Mesenteric fat pad (tissue), 1 donor: Measurements from ENCODE around the gene SMOC2. TPM values are rescaled to one million over a fixed set of nuclear protein-coding genes. Genes with fewer than 3 reads are reported as not detected.
"Not testable (repeated sequence)": the region's sequence is repeated elsewhere in the genome, so short reads cannot be mapped to it uniquely, and the experiment has no call there.

ENCODE experiments used
- DNase-seq: peaks from one replicate; pipeline ENCODE4 v3.0.0-alpha.2; 2020; ENCODE audit warnings: low spot score
- total RNA-seq: library from RNA; stranded (reverse); fragmentation: NEBNext Ultra II Directional; extraction: Animal tissue kit (Norgen Biotek cat#: 25700); gene quantifications from one replicate; pipeline ENCODE4 v1.2.1, GENCODE V29; 2021
- donor health status: DM: yes; HTN: yes; CAD: no.

SMOC2 gene
- total RNA-seq, 1 donor from 2014 or later: 46.3 TPM

DNA sequence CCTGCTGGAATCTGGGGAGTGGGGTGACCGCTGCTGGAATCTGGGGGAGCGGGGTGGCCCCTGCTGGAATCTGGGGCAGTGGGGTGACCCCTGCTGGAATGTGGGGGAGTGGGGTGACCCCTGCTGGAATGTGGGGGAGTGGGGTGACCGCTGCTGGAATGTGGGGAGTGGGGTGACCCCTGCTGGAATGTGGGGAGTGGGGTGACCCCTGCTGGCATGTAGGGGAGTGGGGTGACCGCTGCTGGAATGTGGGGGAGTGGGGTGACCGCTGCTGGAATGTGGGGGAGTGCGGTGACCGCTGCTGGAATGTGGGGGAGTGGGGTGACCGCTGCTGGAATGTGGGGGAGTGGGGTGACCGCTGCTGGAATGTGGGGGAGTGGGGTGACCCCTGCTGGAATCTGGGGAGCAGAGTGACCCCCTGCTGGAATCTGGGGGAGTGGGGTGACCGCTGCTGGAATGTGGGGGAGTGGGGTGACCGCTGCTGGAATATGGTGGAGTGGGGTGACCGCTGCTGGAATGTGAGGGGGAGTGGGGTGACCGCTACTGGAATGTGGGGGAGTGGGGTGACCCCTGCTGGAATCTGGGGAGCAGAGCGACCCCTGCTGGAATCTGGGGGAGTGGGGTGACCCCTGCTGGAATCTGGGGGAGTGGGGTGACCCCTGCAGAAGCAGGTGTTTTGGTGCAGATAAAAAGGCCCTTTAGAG, 97.4 kb downstream of the SMOC2 start:
- DNase-seq: not testable (repeated sequence)

DNA sequence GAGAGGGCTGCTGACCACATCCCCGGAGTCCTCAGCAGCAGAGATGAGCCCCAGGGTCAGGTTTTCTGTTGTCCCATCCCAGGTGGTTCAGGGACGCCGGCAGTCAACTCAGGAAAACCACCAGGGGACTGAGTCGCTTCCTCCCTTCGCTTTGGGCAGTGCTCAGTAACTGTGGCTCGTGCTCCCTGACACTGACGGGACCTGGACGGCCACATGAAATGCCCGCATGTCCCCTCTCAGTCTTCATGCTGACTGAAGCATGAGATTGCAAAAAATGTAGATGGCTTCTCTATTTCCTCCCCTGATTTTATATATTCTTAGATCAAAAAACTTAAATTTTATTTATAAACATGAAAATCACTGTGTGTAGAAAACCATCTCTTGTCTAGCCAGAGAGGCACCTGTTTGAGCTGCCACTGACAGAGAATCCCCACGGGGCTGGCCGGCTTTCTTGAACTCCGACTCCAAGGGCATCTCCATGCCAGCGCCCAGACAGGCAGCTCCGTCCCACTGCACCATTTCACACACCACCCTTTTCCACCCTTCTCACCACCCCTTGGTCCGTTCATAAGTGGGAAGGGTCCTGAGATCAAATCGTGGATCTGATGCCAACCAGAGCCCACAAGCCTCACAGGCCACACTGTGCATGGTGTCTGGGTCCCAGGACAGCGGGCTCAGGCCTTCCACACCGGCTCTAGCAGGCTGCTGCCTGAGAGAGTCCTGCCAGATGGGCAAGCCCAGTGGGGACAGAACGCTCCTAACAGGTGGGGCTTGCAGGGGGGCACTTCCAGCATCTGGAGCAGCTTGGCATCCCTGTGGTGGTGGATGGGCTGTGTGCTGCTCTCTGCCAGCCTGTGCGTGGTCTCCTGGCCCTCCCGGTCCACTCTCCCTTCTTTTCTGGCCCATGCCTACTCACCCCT, 98.2 kb downstream of the SMOC2 start:
- no peak for DNase-seq

DNA sequence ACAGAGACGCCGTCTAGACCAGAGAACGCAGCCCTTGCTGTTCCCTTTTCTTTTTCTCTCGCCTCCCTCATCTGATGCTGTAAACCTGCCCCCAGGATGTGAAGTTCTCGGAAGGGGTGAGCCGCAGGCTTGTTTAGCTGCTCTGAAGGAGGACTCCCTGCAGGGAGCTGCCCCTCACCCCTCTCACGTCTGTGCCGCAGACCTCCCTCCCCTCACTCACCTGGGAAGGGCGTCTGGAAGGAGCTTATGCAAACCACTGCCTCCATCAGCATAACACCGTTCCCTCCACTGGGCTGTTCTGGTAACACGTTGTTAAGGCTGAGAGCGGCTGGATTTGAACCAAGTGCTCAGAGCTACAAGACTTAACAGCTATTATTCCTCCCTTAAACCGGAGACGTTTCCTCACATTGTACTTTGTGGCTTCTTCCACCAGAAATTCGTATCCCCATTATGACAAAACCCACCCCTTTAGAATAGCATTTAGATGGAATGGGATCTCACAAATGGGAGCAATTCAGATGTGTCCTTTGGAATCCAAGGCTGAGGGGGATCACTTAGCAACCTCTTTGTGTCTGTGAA, 99.8 kb downstream of the SMOC2 start:
- no peak for DNase-seq

DNA sequence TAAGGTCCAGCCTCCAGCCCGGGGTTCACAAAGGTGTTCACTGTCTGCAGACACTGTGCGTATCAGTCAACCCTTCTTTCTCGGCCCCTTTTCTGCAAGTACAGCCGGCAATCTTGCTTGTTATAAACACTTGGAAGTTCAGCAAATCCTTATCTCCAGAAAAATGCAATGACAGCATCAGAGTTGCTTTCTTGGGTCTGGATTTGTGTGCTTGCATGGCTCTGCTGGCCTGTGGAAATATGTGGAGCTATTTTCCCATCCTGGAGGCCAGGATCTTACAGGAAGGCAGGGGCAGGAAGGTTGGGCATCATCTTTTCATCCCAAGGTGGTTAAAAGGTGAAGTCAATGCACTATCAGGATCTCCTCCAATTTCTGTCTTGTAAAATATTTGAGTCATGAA, 100.3 kb downstream of the SMOC2 start:
- no peak for DNase-seq

DNA sequence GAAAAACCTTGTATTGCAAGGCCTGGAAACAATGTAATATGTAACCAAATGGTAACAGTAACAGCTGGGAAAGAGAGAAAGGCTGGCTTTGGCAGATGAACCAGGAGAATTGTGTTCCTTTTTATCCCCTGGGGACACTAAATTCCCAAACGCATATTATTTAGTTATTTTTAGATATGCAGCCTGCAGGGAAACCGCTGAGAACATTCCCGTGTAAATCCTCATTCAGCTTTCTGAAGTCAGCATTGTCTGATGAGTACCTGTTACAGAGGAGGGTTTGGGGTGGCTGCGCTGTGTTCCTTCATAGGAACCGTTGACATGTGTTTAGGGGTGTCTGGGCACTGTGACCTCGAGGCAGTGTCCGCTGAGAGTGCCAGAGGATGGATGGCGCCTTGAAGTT, 101.3 kb downstream of the SMOC2 start:
- no peak for DNase-seq

DNA sequence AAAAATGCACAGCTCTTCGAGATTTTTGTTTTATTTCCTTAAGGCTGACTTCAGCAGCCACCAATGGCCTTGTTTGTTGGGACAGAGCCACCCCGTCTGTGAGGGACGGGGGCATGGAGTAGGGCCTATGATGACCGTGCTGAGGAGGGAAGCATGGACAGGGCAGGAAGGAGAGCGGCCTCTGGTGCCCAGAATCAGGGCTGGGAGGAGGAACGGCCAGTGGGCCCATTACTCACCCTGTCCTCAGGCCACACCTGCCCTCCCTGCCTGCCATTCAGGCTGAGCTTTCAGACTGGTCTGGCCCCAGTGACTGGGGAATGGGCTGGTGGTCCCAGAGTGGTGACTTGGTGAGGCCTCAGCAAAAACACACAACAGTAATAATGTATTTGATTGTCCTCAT, 104.4 kb downstream of the SMOC2 start:
- DNase-seq: no peak

DNA sequence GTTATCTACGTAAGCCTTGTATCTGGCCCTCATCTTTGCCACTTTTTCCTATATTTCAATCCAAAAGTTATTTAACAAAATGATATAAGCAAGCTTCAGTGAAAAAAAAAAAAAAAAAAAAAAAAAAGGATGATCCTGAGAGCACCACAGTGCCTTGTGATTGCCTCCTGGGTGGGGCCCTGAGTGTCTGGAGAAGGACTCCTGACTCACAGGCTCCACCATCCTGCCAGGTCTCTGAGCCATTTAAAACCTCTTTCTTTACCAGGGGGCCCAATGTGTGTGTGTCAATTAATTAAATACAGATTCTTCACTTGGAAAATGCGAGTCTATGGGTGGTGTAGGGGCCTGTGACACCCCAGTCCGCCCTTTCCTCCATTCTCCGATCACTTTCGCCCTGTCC, 105.2 kb downstream of the SMOC2 start:
- no peak for DNase-seq

DNA sequence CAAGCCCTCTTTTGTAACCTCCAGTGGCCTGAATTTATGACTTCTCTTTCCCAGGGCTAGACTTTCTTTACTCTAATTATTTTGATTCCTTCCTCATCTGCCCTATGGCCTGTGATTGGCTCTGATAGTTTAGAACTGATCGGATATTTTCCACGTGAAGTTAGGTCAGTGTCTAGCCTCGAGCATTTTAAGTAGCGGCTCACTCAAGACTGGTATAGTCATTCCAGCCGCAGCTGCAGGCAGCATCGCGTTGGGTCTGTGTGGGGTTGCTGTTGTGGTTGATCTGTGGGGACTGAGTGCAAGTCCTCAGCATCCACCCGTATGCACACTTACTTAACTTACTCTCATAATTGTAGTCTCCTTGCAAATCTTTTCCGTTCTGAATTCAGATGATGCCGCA, 105.7 kb downstream of the SMOC2 start:
- no peak for DNase-seq

DNA sequence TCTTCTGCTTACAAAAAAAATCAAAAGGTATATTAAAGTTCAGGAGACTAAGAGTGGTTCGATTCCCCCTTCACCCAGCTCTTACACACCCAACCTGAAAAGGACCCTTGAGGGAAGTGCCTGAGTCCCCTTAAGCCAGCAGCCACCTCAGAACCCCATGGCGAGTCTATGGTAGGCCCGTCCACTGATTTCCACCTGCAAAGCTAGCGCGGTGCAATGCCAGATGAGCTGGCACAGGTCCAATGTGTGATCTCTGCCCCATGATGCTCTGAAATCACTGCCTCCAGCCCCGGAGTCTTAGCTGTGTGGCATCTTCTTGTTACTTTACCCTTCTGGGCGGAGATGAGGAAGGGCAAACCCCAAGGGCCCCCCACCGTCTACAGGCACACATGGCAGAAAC, 109.3 kb downstream of the SMOC2 start:
- no peak for DNase-seq

DNA sequence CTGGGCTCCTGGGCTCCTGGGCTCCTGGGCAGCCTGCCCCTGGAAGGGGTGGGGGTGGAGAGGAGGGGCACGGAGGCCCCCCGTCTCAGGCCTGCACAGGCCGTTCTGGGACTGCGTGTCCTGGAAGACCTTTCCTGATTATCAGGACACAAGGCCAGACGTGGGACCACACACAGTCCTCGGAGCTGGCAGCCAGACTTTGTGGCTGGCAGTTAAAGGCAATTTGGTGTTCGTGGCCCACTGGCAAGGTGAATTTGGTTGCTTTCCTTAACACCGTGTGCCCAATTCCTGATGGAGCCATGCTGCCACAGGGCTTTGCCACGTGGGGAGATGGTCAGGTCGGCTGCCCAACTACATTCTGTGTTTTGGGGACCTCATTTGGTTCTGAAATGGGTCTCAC, 113.5 kb downstream of the SMOC2 start:
- DNase-seq: no peak

DNA sequence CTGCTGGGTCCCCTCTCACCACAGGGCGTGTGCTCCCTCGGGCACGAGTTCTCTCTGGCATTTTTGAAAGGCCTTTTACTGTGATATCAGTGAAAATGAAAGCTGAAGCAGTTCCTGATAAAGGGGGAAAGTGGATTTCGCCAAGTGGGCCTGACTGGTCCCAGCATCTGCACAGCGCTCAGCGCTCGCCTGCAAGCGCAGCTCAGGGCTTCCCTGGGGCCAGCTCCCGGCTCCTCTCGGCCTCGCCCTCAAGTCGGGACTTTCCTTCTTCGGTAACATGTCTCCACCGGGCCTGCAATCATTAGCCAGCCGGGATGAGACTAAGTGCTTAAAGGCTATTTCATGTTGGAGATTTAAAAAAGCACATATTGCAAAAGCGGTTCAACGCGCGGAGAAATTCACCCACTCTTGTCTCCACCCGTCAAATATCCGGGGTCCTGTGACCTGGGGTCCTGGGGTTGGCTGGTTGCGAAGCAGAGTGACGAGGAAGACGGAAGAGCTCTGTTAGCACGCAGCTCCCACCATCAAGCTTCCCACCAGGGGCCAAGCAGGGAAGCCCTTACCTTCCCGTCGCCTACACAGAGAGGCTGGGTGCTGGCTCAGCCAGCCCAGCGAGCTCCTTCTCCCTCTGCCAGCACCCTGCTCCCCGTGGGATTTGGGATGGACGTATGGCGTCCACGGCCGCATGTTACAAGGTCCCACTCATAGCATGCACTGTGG, 114.1 kb downstream of the SMOC2 start:
- DNase-seq: no peak

DNA sequence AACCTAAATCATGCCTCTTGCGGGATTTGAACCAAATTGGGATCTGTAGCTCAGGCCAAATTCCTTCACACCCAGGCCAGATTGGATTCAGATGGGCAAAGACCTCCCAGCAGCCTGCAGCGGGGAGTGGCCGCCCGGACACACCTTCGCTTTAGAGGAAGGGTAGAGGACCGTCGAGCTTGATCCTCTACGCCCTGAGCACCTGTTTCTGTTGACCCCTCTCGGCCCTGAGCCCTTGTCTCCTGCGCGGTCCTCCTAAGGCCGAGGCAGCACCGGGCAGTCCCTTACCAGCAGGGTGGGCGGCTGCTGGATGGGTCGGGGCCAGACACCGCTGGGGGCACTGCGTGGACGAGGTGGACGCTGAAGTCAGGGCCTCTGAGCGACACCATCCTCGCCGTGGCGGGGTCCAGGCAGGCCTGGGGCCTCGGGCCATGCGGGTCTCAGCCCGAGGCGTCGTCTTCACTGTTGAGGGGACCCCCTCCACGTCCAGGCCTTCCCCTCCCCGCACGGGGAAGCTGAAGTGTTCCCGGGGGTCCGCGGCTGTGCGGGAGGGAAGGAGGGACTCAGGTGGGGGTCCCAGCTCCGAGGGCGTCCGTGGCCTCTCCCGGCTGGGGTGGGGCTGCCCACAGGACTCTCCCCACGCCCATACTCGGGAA, 114.8 kb downstream of the SMOC2 start:
- no peak for DNase-seq

DNA sequence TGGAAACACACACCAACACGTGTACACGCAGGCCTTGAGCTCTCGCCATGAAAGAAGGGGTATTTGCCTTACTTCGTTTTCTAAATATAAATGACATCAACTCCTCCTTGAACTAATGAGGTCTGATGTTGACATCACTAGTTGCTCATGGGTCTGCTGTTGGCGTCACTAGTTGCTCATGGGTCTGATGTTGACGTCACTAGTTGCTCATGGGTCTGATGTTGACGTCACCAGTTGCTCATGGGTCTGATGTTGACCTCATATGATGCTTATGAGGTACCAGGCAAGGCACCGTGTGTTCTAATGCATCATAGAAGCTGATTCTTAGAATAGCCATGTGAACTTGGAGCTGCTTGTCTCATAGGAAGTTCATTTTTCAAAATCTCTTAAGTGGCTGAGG, 116.5 kb downstream of the SMOC2 start:
- DNase-seq: no peak

DNA sequence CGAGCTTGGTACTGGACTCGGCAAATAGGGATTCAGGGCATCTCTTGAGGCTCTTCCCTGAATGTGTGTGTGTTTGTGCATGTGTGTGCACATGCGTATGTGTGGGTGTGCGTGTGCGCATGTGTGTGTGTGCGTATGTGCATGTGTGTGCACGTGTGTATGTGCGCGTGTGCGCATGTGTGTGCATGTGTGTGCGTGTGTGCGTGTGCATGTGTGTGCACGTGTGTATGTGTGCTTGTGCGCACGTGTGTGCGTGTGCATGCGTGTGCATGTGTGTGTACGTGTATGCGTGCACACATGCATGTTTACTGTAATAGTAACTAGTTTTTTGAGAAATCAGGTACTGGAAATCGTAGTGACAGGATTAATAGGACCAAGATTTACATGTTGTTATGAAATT, 117.7 kb downstream of the SMOC2 start:
- DNase-seq: no peak

DNA sequence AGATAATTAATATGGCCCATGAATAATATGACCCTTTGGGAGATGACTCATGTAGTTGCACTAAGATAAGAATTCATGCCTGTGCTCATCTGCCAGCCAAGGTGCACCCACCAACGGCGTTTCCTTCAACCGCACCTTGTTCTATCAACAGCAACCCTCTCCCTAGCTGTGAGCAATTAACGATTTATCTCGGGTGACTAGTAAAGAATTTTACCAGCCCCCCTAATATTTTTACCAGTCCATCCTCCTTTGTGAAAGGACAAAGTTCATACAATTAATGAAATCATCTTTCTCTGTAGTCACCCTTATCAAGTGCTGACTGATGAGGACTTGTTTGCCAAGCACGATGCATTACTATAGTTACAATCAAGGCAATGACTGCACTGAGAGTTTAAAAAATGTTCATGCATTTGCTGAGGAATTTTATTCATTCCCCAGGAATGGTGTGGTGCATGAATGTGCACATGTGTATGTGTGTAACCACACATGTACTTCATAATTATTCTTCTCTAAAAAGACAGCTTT, 118.7 kb downstream of the SMOC2 start:
- DNase-seq: no peak

DNA sequence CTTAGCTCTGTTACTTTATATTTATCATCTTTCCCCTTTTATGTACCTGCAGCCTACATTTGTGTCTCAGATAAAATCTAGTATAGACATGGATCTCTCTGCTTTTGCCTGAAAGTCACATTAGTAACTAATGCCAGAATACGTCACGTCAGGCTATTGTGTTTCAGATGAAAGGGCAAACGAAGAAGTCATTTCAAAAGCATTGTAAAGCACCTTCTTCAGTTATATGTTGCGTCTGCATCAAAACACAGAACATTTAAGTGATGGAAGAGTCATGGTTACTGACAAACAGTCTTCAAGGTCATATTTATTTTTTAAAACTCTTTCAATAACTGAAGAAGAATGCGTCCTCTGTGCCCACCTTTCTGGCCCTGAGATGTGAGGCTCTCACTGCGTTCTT, 119.1 kb downstream of the SMOC2 start:
- DNase-seq: no peak

DNA sequence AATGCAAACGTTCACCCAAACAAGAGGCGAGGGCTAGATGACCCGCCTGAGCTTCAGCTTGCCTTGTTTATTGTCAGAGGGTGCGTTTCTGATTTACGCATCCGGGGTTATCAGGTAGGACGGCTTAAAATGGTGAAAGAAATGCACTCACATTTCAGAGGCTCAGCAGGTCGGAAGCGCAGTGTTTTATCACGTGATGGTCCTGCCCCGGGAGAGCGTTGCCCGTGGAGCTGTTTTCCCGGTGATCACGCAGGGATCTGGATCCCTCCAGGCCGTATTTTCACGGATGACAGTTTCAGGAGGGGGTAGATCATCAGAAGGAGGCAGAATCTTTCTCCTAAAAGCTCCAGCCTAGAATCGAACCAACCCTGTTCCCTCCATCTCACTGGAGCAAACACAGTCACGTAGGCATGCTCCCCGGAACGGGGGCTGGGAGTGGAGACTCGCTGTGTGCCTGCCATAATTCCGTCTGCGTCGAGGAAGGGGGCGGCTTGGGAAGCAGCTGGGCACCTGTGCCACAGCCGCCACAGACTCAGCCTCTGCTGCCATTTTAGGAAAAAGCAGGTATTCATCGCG, 121.7 kb downstream of the SMOC2 start:
- DNase-seq: no peak

DNA sequence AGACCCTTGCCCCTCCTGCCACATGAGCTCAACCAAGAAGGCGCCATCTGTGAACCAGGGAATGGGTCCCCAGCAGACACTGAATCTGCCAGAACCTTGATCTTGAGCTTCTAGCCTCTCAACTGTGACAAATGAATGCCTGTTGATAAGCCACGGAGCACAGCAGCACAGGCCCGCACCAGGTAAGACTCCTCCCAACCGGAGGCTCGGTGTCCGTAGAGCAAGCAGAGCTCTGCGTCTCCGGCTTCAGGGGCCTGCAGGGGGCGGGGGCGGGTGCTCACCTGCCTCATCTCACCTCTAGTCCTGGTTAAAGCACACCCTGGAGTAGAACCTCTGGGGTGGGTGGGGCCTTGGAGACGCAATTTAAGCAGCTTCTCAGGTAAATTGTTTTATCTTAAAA, 122.7 kb downstream of the SMOC2 start:
- DNase-seq: no peak

DNA sequence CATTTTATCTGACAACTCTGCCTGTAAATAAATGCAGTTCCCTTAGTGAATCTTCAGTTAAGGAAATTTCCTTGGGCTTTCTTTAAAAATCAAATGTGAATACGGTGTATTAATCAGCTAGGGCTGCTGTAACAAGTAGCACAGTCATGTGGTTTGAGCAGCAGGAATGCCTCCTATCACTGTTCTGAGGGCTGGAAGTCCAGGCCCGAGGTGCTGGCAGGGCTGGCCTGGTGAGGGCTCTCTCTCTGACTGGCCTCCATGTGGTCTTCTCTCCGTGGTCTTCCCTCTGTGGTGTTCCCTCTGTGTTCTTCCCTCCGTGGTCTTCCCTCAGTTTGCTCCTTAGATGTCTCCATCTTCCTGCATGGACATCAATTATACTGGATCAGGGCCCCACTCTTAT, 124.1 kb downstream of the SMOC2 start:
- DNase-seq: no peak

DNA sequence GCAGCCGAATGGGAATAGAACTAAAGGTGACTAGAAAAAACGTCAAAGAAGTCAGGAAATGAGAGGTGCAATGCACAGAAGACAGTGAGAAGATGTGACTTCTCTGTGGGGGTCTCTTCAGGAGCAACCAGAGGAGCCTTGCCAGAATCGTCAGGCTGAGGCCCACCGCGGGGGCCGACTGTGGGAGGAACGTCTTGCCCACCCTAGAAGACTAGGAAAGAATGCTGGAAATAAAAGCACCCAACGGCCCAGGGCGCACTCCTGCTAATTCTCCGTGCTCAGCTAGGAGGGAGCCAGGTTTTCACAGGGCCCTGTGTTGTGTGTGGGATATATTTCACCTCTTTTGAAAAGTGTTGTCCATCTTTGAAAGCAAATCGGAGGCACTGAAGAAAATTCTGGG, 129.2 kb downstream of the SMOC2 start:
- no peak for DNase-seq

DNA sequence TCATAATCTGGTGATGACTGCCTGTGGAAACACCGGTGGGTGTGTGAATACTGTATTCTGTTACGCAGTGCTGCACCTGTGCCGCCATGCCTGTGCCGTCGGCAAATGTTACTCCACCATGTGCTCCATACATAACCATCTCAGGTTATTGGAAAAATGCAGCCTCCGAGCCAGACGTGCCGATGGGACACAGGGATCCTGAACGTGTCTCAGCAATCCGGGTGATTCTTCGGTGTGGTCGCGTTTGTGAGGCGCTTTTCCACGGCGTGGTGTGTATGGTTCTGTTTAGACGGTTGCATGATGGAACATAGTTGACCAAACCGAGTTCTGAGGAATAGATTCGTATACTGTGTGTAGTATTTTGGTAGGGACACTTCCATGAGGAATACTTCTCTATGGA, 130.3 kb downstream of the SMOC2 start:
- no peak for DNase-seq
